Lung (tissue), 12 donors: ENCODE data around the gene SLC17A7. TPM values are rescaled to one million over a fixed set of nuclear protein-coding genes. Genes with fewer than 3 reads are reported as not detected.

Experiments
- ATAC-seq: fragments of 200-7000 bp; cut with Tn5 transposase; one replicate; pipeline ENCODE4 v1.9.1; 2020; ENCODE audit warnings: moderate number of reproducible peaks; ENCODE audit not compliant: insufficient read depth, low FRiP score
- DNase-seq, 3 donors: peaks; one replicate each; pipeline ENCODE4 v3.0.0-alpha.2; 2013 to 2017
- H3K27ac ChIP-seq, 2 donors: one replicate each; pipeline ENCODE4 v1.5.1; 2013; ENCODE audit warnings: mild to moderate bottlenecking in 2 of 2, moderate library complexity in 2 of 2, control low read depth in 1 of 2, inconsistent platforms in 1 of 2, low read depth in 1 of 2, low read length in 1 of 2
- H3K27me3 ChIP-seq, 3 donors: one replicate each; pipeline ENCODE4 v1.5.1; 2013; ENCODE audit warnings: low read length in 2 of 3; ENCODE audit not compliant: control insufficient read depth in 3 of 3, insufficient read depth in 3 of 3
- H3K36me3 ChIP-seq, 4 donors: one replicate each; pipeline ENCODE4 v1.5.1; 2013; ENCODE audit warnings: low read length in 4 of 4, mild to moderate bottlenecking in 1 of 4, moderate library complexity in 1 of 4; ENCODE audit not compliant: control insufficient read depth in 4 of 4, insufficient read depth in 4 of 4
- H3K4me1 ChIP-seq, 5 donors: one replicate each; pipeline ENCODE4 v1.5.1; 2013; ENCODE audit warnings: low read length in 5 of 5, mild to moderate bottlenecking in 2 of 5, moderate library complexity in 1 of 5; ENCODE audit not compliant: control insufficient read depth in 5 of 5, insufficient read depth in 5 of 5
- H3K4me3 ChIP-seq: one replicate; pipeline ENCODE4 v1.5.1; 2013; ENCODE audit warnings: mild to moderate bottlenecking, control low read depth, moderate library complexity
- H3K9ac ChIP-seq, 2 donors: one replicate each; pipeline ENCODE4 v1.5.1; 2013; ENCODE audit warnings: low read length in 2 of 2, control low read depth in 1 of 2; ENCODE audit not compliant: insufficient read depth in 1 of 2
- H3K9me3 ChIP-seq, 4 donors: one replicate each; pipeline ENCODE4 v1.5.1; 2013; ENCODE audit warnings: low read length in 3 of 4, mild to moderate bottlenecking in 1 of 4, moderate library complexity in 1 of 4; ENCODE audit not compliant: control insufficient read depth in 4 of 4, insufficient read depth in 3 of 4
- CTCF ChIP-seq: IDR thresholded peaks from 2 replicates; pipeline ENCODE4 v1.5.1; 2012; ENCODE audit warnings: mild to moderate bottlenecking; ENCODE audit errors: control extremely low read depth, extremely low read depth
- WGBS, 2 donors: extraction: QIAGEN DNeasy Blood & Tissue Kit; methylation state at CpG; one replicate each; pipeline ENCODE4 v1.1.7; 2013; 5-methylcytosine and 5-hydroxymethylcytosine counted together
- polyA plus RNA-seq, 2 donors: library from polyadenylated mRNA; stranded (reverse); fragments of 200-250 nt; gene quantifications; one replicate each; pipeline ENCODE4 v1.2.1, GENCODE V29; 2013
- total RNA-seq, 2 donors: library from RNA; depleted of rRNA in 1 of 2; stranded (reverse); fragments of >200 nt in 1 of 2; gene quantifications; one replicate each; pipeline ENCODE4 v1.2.1, GENCODE V29; 2014 to 2021
- donor health status: control.
- donor health status: control.
- donor health status: Bipolar disorder and iron deficiency.
- donor health status: healthy.
- donor health status: DM: yes; HTN: yes; CAD: no.

The SLC17A7 gene
- total and polyA plus RNA-seq, 4 donors = 0.10 to 0.51 (median 0.30) TPM

GRCh38 chr19:49488863-49489537 is 47.7 kb upstream of the SLC17A7 start:
- peak overlapping the region; percentile 23 to 83 for H3K27ac ChIP-seq
- 27 to 28% methylated on average over 15 of the region's 15 CpGs for WGBS, 2 donors
- TF ChIP-seq CTCF = no peak
- H3K36me3 ChIP-seq = peaks cover 23 to 43% (median 35%) of the 10 kb centered on the region in 4 donors
- ATAC-seq (no peak), DNase-seq (no peak)
- H3K4me1 ChIP-seq = peaks cover 2 to 14% (median 6%) of the 10 kb centered on the region in 5 donors
- no peaks in the 10 kb centered on the region for H3K9me3 ChIP-seq
- H3K9ac ChIP-seq = peak overlapping the region; percentile 98 to 100
- peak overlapping the region; percentile 70 for H3K4me3 ChIP-seq
- no peaks in the 10 kb centered on the region for H3K27me3 ChIP-seq

DNA sequence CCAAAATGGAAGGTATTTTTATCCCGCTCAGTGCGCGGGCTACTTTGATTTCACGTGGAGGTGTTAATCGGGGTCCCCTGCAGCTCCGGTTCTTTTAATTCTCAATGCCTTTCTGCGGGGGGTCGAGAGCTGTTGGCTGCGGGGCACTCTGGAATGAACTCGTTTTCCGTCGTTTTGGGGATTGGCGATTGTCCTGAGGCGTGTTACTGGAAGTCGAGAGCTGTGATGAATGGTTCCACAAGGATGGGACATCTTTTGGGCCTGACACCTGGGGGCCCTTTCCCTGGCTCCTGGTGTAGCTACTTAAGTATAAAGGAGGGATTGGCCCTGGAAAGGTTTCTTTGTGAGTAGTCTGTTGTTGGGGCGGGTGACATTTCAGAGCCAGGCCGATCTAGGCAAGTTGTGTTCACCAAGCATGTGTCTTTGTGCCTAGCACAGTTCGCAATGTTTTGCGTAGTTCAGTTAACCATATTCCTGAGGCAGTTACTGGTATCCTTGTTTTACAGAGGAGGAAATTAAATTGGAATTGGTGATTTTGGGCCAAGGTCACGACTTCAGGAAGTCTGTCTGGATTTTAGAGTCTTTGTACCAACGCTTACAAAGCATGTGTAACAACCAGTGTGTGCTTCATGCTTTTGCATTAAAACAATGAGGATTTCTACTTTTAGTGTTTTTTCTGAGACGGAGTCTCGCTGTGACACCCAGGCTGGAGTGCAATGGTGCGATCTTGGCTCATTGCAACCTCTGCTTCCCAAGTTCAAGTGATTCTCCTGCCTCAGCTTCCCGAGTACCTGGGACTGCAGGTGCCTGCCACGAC is 46.9 kb upstream of the SLC17A7 start:
- H3K4me3 ChIP-seq = peak overlapping the region; percentile 70
- WGBS, 2 donors = 1% methylated on average over 26 of the region's 26 CpGs
- no peaks in the 10 kb centered on the region for H3K27me3 ChIP-seq
- peak overlapping the region; percentile 83 to 86 for H3K27ac ChIP-seq
- H3K36me3 ChIP-seq = peaks cover 23 to 43% (median 35%) of the 10 kb centered on the region in 4 donors
- H3K9me3 ChIP-seq = no peaks in the 10 kb centered on the region
- ATAC-seq = no peak
- DNase-seq = peak in 1 of 3 donors; percentile 34
- TF ChIP-seq CTCF = no peak
- H3K9ac ChIP-seq = peak overlapping the region; percentile 98 to 100
- H3K4me1 ChIP-seq = peaks cover 2 to 14% (median 6%) of the 10 kb centered on the region in 5 donors

GRCh38 chr19:49487277-49488045 is 46.1 kb upstream of the SLC17A7 start, which contains the start of gene RPL13A:
TSS of gene RPL13A (plus strand) at chr19:49487608. CDS start at chr19:49487630, 22 bp downstream.
- Histone ChIP-seq H3K27ac (peak within 1 kb of the TSS; percentile 83 to 86), H3K9me3 (no peaks in the 10 kb centered on the region), H3K4me3 (peak within 1 kb of the TSS; percentile 70), H3K27me3 (no peaks in the 10 kb centered on the region), H3K4me1 (peaks cover 2 to 14% (median 6%) of the 10 kb centered on the region in 5 donors), H3K9ac (peak within 1 kb of the TSS; percentile 98 to 100), H3K36me3 (peaks cover 18 to 43% (median 31%) of the 10 kb centered on the region in 4 donors)
- no peak for TF ChIP-seq CTCF
- DNase-seq (peak; percentile 100), ATAC-seq (peak; percentile 95)
- WGBS, 2 donors = 0% methylated on average over 57 of the region's 57 CpGs
